Endothelial cell of umbilical vein (primary cell): Measurements from ENCODE around the gene MYADML2. TPM values are rescaled to one million over a fixed set of nuclear protein-coding genes. Genes with fewer than 3 reads are reported as not detected.

Experiments
- BruUV-seq: library from RNA; stranded (reverse); fragments of 400-500 nt; replicated peaks from 2 replicates; lab custom pipeline; 2021; lab: Mats Ljungman, UMichigan
- CTCF ChIA-PET: fragments of 300-600, 350-600 bp; sonication (Branson Sonifier 250); formaldehyde crosslinking; loops from one replicate; lab custom pipeline; 2021; ENCODE audit warnings: antibody characterized with exemption, inconsistent platforms; lab: Charles Lee
- POLR2A ChIA-PET: fragments of 300-600, 350-600 bp; sonication (Branson Sonifier 250); formaldehyde crosslinking; loops from one replicate; lab custom pipeline; 2021; ENCODE audit warnings: antibody characterized with exemption, inconsistent platforms; lab: Charles Lee
- DNase-seq: peaks from one replicate; pipeline ENCODE4 v3.0.0-alpha.2; 2011; ENCODE audit warnings: low read depth, low spot score
- FAIRE-seq: peaks from 2 replicates; lab custom pipeline; 2011; peaks lifted over from hg19 to GRCh38; lab: Jason Lieb, UNC
- H2AFZ ChIP-seq: 2 replicates; pipeline ENCODE4 v1.6.0; 2012; ENCODE audit warnings: low read depth, low read length, control low read depth, inconsistent platforms
- H3K27ac ChIP-seq: 2 replicates; pipeline ENCODE4 v1.5.1; 2011; ENCODE audit warnings: low read depth, mild to moderate bottlenecking, control low read depth, low read length, moderate library complexity; ENCODE audit not compliant: insufficient read depth
- H3K27me3 ChIP-seq, 2 experiments: 2 replicates each; pipeline versions ENCODE4 v1.6.0 to v1.6.1; 2011; ENCODE audit warnings: low read length in 2 of 2, mixed read lengths in 1 of 2; ENCODE audit not compliant: control insufficient read depth in 2 of 2, insufficient read depth in 2 of 2
- H3K36me3 ChIP-seq, 2 experiments: 2 replicates in 1 of 2; 3 replicates in 1 of 2; pipeline ENCODE4 v1.5.1; 2011; ENCODE audit warnings: low read length in 2 of 2, mild to moderate bottlenecking in 1 of 2, moderate library complexity in 1 of 2; ENCODE audit not compliant: control insufficient read depth in 2 of 2, insufficient read depth in 2 of 2; ENCODE audit errors: extremely low read depth in 1 of 2
- H3K4me1 ChIP-seq: 3 replicates; pipeline ENCODE4 v1.5.1; 2011; ENCODE audit warnings: mild to moderate bottlenecking, low read length; ENCODE audit not compliant: control insufficient read depth, insufficient read depth; ENCODE audit errors: extremely low read depth
- H3K4me2 ChIP-seq: 2 replicates; pipeline ENCODE4 v1.6.1; 2011; ENCODE audit warnings: low read length, control low read depth, mixed read lengths; ENCODE audit not compliant: insufficient read depth
- H3K4me3 ChIP-seq, 3 experiments: fragments of 200-600 bp in 1 of 3; sonication (generic), shearing (Covaris generic) in 1 of 3; replicated peaks in 1 of 3; 2 replicates each; pipeline ENCODE4 v1.5.1; 2011 to 2016; ENCODE audit warnings: control low read depth in 3 of 3, low read length in 3 of 3, mild to moderate bottlenecking in 2 of 3, inconsistent platforms in 1 of 3, low read depth in 1 of 3, moderate library complexity in 1 of 3; ENCODE audit not compliant: insufficient read depth in 1 of 3
- H3K79me2 ChIP-seq: 2 replicates; pipeline ENCODE4 v1.6.0; 2012; ENCODE audit warnings: low read length, inconsistent platforms; ENCODE audit not compliant: control insufficient read depth, insufficient read depth
- H3K9ac ChIP-seq: replicated peaks from 2 replicates; pipeline ENCODE3; 2011; ENCODE audit warnings: low read length, control low read depth; ENCODE audit not compliant: insufficient read depth; ENCODE audit errors: extremely low read depth
- H3K9me1 ChIP-seq: replicated peaks from 3 replicates; pipeline ENCODE4 v1.6.0; 2011; ENCODE audit warnings: mild to moderate bottlenecking, low read length; ENCODE audit not compliant: control insufficient read depth, insufficient read depth; ENCODE audit errors: extremely low read depth
- H3K9me3 ChIP-seq: replicated peaks from 2 replicates; pipeline ENCODE4 v1.5.1; 2012; ENCODE audit warnings: low read length, inconsistent platforms; ENCODE audit not compliant: control insufficient read depth, insufficient read depth
- H4K20me1 ChIP-seq: replicated peaks from 2 replicates; pipeline ENCODE3; 2011; ENCODE audit warnings: mild to moderate bottlenecking, low read length; ENCODE audit not compliant: control insufficient read depth, insufficient read depth; ENCODE audit errors: extremely low read depth
- EZH2 ChIP-seq: IDR thresholded peaks from 2 replicates; pipeline ENCODE4 v1.6.1; 2012; ENCODE audit warnings: borderline replicate concordance, low read depth, mild to moderate bottlenecking, moderate library complexity, low read length, inconsistent platforms; ENCODE audit not compliant: severe bottlenecking
- FOS ChIP-seq: IDR thresholded peaks from 2 replicates; pipeline ENCODE4 v1.6.1; 2011; ENCODE audit warnings: mild to moderate bottlenecking, low read length, moderate library complexity, borderline replicate concordance; ENCODE audit not compliant: insufficient read depth
- GATA2 ChIP-seq: IDR thresholded peaks from 2 replicates; pipeline ENCODE4 v1.7.0; 2011; ENCODE audit warnings: low read depth, mild to moderate bottlenecking, moderate library complexity, mixed read lengths, low read length; ENCODE audit not compliant: insufficient read length, insufficient read depth
- JUN ChIP-seq: IDR thresholded peaks from 2 replicates; pipeline ENCODE4 v1.6.1; 2011; ENCODE audit warnings: borderline replicate concordance, low read depth; ENCODE audit not compliant: insufficient read length, insufficient read depth
- MYC ChIP-seq: IDR thresholded peaks from one replicate; pipeline ENCODE4 v1.6.1; 2011; ENCODE audit warnings: mild to moderate bottlenecking, low read depth, low read length
- POLR2A ChIP-seq: IDR thresholded peaks from 2 replicates; pipeline ENCODE4 v1.6.1; 2012; ENCODE audit warnings: low read depth, mild to moderate bottlenecking, control low read depth, low read length
- POLR2AphosphoS5 ChIP-seq: IDR thresholded peaks from 2 replicates; pipeline ENCODE4 v1.6.1; 2012; ENCODE audit warnings: low read depth, mild to moderate bottlenecking, control low read depth, low read length, moderate library complexity; ENCODE audit not compliant: insufficient read depth
- dilution Hi-C: fragments of 300-500 bp; cut with MboI; formaldehyde crosslinking; loops from one replicate; pipeline ENCODE4 v1.15.0; 2019; ENCODE audit warnings: low sequenced_read_pairs; ENCODE audit not compliant: extremely low pct_ligation_motif_present
- intact Hi-C: fragments of 100-400 bp; cut with micrococcal nuclease; formaldehyde crosslinking; loops from one replicate; pipeline ENCODE4 v1.10.0; 2022
- polyA plus RNA-seq, 4 experiments: library from polyadenylated mRNA; depleted of rRNA in 3 of 4; stranded (reverse) in 3 of 4; unstranded in 1 of 4; fragments of >200 nt; gene quantifications; 2 replicates each; pipeline versions ENCODE4 v1.2.1 to v1.2.3, GENCODE V29; 2011 to 2012; ENCODE audit warnings: missing spikeins in 1 of 4
- total RNA-seq: library from RNA; stranded (reverse); gene quantifications from 2 replicates; pipeline ENCODE4 v1.2.3, GENCODE V29; 2021
- TF ChIP-seq, protein P1 (sequence below): IDR thresholded peaks from 2 replicates; pipeline ENCODE4 v1.6.1; 2011; ENCODE audit not compliant: insufficient read depth, insufficient read length
- TF ChIP-seq, protein P2 (sequence below), 2 donors: IDR thresholded peaks; 1 replicate in 1 of 2; 2 replicates in 1 of 2; pipeline ENCODE4 v1.5.1; 2011; ENCODE audit warnings: low read length in 2 of 2, mild to moderate bottlenecking in 2 of 2, moderate library complexity in 2 of 2, control low read depth in 1 of 2, inconsistent platforms in 1 of 2, low read depth in 1 of 2; ENCODE audit not compliant: insufficient read depth in 1 of 2; ENCODE audit errors: extremely low read depth in 1 of 2

MYADML2 gene
- total and polyA plus RNA-seq, 2 donors (not counting 3 experiments of a cell fraction or from before 2014, with no cell fraction given), result not detected

DNA sequence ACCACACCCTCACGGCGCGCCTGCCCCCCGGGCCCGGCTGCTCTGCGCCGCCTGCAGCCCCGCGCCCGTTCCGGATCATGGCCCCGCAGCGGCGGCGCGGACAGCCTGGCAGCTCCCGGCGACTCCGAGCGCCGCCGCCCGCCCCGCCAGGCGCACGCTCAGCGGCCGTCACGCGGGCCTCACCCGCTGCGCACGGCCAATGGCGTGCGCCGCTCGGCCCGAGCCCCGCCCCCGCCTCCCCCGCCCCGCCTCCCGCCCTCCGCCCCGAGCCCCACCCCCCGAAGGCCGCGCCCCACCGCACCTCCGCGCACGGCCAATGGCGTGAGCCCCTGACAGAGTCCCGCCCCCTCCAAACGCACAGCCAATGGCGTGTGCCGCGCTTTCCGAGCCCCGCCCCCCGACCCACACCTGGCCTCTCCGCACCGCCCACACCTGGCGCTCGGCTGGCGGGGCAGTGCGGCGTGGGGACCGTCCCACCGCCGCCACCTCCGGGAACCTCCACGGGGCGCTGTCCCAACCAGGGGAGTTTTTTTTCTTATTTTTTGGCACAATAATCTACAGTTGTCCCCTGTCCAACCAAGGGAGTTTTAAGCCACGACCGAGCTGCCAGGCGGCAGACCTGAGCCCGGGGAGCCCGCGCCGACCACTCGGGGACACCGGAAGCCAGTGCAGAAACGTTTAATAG lies 35.6 kb downstream of the MYADML2 start, which contains the start of gene PCYT2:
Gene PCYT2, minus strand, starts transcription at position 123 of the 685 bp plus-strand sequence. Its CDS starts 44 bp downstream, at position 79.
- FAIRE-seq (peak; percentile 82), DNase-seq (peak; percentile 71)
- TF ChIP-seq POLR2A (peak; percentile 37), POLR2AphosphoS5 (peak; percentile 64)
- TF ChIP-seq, protein P1, sequence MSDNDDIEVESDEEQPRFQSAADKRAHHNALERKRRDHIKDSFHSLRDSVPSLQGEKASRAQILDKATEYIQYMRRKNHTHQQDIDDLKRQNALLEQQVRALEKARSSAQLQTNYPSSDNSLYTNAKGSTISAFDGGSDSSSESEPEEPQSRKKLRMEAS, result no peak
- no peaks in the 10 kb centered on the region for H3K27me3 ChIP-seq
- no peaks in the 10 kb centered on the region for H3K9me3 ChIP-seq
- H3K36me3 ChIP-seq, result peaks cover 7 to 24% of the 10 kb centered on the region in 2 experiments
- no peaks in the 10 kb centered on the region for H4K20me1 ChIP-seq
- ChIA-PET POLR2A (no interaction called here), CTCF (interaction anchor here (0.8 to 1.0 kb wide), 2 partner anchors 12 to 16 kb away, joined by 5 to 6 read pairs; partner anchors contain the start of gene MAFG)
- H2AFZ ChIP-seq, result peak within 1 kb of the TSS; percentile 9
- peaks cover 6% of the 10 kb centered on the region for H3K4me1 ChIP-seq
- H3K79me2 ChIP-seq, result no peaks in the 10 kb centered on the region
- no peak within 1 kb of the TSS for H3K27ac ChIP-seq
- H3K4me2 ChIP-seq, result peak within 1 kb of the TSS; percentile 79
- dilution Hi-C loops (no loop called here), intact Hi-C loops (loop anchor here (1.0 to 2.0 kb wide), 3 partner anchors 16 to 41 kb away; partner anchors contain the start of genes ALYREF, ANAPC11, ARHGDIA and MAFG)
- no TSS peak for BruUV-seq
- peak within 1 kb of the TSS; percentile 32 for H3K9ac ChIP-seq
- H3K4me3 ChIP-seq, result peak within 1 kb of the TSS; percentile 56 to 72 (median 67)
- H3K9me1 ChIP-seq, result no peaks in the 10 kb centered on the region

- no peaks in the 10 kb centered on the region for H3K9me3 ChIP-seq
- peak overlapping the region; percentile 9 for H2AFZ ChIP-seq
- no peaks in the 10 kb centered on the region for H3K9me1 ChIP-seq
- intact Hi-C loops (loop anchor here (1.0 to 2.0 kb wide), 3 partner anchors 16 to 40 kb away; partner anchors contain the start of genes ALYREF, ANAPC11, ARHGDIA and MAFG), dilution Hi-C loops (no loop called here)
- peaks cover 6% of the 10 kb centered on the region for H3K4me1 ChIP-seq
- no peak for FAIRE-seq
- no peak overlapping the region for H3K27ac ChIP-seq
- peak overlapping the region; percentile 56 to 72 (median 67) for H3K4me3 ChIP-seq
- H3K27me3 ChIP-seq, result no peaks in the 10 kb centered on the region
- no peaks in the 10 kb centered on the region for H4K20me1 ChIP-seq
- DNase-seq, result no peak
- no TSS peak for BruUV-seq
- ChIA-PET POLR2A (no interaction called here), CTCF (interaction anchor here (0.8 to 1.0 kb wide), 2 partner anchors 12 to 17 kb away, joined by 5 to 6 read pairs; partner anchors contain the start of gene MAFG)
- H3K36me3 ChIP-seq, result peaks cover 7 to 24% of the 10 kb centered on the region in 2 experiments
- peak overlapping the region; percentile 32 for H3K9ac ChIP-seq
- no peaks in the 10 kb centered on the region for H3K79me2 ChIP-seq
- TF ChIP-seq POLR2A (no peak), GATA2 (no peak), POLR2AphosphoS5 (no peak), EZH2 (no peak), FOS (no peak), JUN (no peak), MYC (no peak)
- TF ChIP-seq, protein P1, result no peak
- TF ChIP-seq, protein P2, sequence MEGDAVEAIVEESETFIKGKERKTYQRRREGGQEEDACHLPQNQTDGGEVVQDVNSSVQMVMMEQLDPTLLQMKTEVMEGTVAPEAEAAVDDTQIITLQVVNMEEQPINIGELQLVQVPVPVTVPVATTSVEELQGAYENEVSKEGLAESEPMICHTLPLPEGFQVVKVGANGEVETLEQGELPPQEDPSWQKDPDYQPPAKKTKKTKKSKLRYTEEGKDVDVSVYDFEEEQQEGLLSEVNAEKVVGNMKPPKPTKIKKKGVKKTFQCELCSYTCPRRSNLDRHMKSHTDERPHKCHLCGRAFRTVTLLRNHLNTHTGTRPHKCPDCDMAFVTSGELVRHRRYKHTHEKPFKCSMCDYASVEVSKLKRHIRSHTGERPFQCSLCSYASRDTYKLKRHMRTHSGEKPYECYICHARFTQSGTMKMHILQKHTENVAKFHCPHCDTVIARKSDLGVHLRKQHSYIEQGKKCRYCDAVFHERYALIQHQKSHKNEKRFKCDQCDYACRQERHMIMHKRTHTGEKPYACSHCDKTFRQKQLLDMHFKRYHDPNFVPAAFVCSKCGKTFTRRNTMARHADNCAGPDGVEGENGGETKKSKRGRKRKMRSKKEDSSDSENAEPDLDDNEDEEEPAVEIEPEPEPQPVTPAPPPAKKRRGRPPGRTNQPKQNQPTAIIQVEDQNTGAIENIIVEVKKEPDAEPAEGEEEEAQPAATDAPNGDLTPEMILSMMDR (IDR thresholded peaks at IDR 0.05; ENCODE audit: extremely low read depth in 1 of 2, insufficient read depth in 1 of 2, low read depth in 1 of 2, low read length in 2 of 2), result no peak
- peak overlapping the region; percentile 79 for H3K4me2 ChIP-seq
Measured at GRCh38 chr17:81910840-81911276, 36.2 kb downstream of the MYADML2 start.
